DMS 273 treated with DMSO at 0.1 percent for 48 hours (cell line): ENCODE measurements around the gene OR6C76.
"Not testable (repeated sequence)": the region's sequence is repeated elsewhere in the genome, so short reads cannot be mapped to it uniquely, and the experiment has no call there.

Experiments
- DNase-seq: peaks from one replicate; lab custom pipeline; 2025; lab: John Stamatoyannopoulos, UW

OR6C76 gene

DNA sequence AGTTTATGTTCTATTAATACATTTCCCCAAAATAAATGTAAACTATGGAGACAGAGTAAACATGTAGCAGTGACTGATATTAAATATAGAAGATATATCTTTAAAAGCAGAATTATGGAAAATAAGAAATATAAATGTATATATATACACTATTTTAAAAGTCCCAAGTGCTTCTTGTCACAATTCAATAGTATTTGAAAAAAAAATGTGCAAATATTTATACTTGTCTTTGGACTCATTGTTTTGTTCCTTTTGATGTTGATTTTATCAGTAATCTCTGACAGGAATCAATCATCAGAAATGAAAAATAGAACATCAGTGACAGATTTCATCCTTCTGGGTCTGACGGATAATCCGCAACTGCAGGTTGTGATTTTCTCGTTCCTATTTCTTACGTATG, at the start of gene OR6C76:
Gene OR6C76, plus strand, starts transcription at position 301 of the 400 bp plus-strand sequence. Its CDS starts 0 bp downstream, at position 301.
- DNase-seq = no peak

DNA sequence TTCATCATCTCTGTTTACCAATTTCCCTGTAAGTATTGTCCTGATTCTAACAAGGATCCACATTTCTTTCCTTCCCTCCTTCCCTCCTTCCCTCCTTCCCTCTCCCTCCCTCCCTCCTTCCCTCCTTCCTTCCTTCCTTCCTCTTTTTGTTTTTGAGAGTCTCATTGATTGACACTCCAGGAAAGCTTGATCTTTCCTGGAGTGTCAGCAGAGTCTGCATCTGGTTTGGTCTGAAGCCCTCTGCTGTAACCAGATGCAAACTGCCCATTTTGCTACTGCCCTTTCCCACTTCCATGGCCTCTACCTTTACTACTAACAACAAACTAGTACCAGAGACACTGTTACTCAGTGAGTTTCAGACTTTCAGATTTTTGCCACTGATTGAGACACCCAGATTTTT, 40.2 kb upstream of the OR6C76 start:
- DNase-seq = no peak

DNA sequence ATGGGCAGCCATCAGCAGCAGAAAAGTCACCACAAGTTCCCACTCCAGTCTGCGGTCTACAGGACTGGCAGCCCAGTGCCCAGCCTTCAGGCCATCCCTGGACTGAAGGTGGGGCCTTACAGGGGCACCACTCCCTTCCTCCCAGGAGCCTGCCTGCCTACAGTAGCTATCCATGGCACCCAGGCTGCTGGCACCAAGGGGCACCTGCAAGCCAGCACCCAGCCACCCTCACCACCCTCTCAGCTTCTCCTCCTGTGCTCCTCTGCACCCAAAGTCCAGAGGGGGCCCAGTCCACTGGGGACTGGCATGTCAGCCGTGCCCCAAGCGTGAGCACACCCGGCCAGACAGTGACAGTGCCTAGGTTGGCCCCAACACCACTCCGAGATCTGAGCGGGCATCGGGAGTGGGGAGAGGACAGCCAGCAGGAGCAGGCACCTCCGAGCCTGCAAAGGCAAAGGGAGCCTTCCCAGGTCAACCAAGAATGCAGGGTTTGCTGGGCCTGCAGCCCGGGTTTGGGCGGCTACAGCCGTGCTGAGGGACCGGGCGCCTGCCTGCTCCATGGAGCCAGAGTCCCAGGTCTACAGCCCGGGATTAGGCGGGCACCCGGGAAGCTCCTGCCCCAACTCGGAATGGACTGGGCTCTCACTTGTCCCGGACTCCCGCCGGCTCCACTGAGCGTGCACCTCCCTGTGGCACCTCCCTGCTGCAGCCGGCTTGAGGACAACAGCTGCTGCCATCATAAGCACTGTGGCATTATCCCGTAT, 33.8 kb upstream of the OR6C76 start:
- DNase-seq = no peak

DNA sequence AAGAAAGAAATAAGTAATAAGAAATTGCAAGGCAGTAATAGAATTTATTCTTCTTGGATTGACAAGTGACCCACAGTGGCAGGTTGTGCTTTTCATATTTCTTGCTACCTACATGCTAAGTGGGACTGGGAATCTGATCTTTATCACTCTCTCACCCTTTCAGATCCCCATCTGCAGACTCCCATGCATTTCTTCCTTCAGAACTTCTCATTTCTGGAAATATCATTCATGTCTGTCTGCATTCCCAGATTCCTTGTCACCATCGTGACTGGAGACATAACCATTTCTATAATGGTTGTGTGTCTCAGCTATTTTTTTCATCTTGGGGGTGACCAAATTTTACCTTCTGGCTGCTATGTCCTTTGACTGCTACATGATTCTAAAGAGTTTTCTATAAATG, 29.7 kb upstream of the OR6C76 start:
- DNase-seq = no peak

DNA sequence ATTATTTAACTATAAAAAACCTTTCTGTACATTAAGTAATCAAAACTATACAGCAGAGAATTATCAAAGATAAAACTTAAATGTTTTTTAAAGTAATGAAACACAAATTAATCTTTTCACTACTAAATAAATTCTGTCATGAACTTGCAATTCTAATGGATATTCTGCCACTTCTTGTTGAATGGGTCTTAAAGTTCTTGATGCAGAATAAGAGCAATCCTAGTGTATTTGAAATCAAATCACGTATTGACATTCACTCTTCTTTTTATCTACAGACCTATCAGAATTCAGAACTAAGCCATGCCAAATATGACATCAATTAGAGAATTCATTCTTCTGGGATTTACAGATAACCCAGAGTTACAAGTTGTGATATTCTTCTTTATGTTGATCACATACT, 25.8 kb upstream of the OR6C76 start, which contains the start of gene OR6C65:
Gene OR6C65, plus strand, starts transcription at position 301 of the 400 bp plus-strand sequence. Its CDS starts 0 bp downstream, at position 301.
- no peak for DNase-seq

DNA sequence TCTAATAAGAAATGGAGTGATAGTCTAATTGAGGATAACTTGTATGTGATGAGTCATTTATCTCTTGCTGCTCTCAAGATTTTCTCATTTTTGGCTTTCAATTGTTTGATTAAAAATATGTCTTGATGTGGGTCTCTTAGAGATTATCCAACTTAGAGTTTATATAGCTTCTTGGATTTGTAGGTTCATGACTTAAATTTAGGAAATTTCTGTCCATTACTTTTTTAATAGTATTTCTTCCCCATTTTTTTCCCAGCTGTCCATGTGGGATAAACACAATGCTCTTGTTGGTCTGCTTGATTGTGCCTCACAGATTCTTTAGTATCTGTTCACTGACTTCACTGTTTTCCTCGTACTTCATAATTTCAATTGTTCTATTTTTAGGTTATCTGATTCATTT, 18.2 kb upstream of the OR6C76 start:
- DNase-seq = no peak

DNA sequence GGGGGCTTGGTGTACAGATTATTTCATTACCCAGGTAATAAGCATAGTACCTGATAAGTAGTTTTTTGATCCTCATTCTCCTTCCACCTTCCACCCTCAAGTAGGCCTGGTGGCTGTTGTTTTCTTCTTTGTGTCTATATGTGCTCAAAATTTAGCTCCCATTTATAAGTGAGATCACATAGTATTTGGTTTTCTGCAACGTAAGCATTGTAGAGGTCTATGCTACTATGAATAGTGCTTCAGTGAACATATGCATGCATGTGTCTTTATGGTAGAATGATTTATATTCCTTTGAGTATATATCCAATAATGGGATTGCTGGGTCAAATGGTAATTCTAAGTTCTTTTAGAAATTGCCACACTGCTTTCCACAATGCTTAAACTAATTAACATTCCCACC, 16.9 kb upstream of the OR6C76 start:
- not testable (repeated sequence) for DNase-seq

DNA sequence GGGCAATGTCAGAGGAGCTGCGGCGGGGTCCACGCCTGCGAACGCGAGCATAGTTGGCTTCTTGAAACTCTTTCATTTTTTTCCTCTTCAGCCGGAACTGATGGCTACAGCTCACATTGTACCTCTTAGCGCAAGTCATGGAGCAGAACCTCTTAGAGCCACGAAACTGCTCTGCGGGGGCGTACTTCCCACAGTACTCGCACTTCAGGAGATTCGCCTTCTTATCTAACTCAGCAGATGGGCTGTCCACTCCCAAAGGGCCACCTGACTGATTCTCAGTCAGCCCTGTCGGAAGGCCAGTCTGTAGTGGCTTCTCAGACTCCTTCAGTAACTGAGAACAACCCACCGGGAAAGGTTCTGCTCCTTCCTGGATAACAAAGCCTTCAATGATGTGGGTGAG, 13.9 kb upstream of the OR6C76 start:
- DNase-seq = not testable (repeated sequence)

DNA sequence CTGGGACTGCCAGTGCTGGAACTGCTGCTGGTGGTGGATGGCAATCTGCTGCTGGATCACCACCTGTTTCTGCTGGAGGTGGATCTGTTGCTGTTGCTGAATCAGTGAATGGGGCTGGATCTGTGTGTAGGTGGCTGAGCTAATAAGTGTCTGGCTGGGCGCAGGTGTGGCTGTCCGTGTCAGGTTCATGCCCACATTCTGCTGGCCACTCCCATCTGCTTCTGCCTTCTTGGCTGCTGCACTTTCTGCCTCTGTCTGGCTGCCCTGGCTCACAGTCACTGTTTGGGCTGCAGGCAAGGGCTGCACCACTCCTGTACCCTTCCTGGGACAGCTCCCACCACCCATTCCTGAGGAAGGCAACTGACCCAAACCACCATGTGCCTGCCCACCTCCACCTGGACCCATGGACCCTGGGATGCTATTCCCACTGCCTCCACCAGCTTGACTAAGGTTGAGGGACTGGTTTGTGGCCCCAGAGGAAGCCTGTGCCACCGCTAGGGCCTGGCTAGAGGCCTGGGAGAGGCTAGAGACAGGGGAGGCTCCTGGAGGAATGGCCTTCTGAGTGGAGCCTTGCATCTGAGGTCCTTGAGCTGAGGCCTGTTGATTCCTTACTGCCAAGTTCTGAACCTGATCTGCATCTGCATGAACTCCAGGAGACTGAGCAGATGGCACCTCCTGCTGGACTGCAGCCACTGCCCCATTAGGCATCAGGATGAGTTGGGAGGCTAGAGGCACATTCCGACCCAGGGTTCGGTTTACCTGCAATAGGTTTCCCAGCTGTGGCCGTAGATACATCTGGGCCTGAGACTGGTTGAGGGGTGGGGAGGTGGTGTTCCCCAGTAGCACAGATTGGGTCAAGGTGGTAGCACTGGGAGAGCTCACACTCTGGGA, 12.3 kb upstream of the OR6C76 start:
- DNase-seq = not testable (repeated sequence)

DNA sequence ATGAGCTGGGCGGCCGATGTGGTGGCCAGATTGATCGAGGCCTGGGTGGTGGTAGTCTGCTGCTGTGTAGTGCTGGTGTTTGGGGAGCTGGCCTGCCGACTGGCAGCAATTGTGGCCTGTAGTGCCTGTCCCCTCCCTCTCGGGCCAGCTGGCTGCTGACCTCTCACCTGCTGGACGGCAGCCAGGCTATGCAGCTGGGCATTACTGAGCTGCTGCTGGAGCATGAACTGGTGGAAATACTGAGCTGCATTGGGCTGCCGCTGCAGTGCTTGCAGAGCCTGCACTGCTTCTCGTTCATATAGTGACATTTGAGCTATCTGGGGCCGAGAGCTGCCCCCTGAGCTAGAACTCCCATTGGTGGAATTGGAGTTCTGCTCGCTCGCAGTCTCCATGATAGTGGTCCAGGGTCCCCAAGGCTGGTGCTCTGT, 11.6 kb upstream of the OR6C76 start:
- DNase-seq = not testable (repeated sequence)

DNA sequence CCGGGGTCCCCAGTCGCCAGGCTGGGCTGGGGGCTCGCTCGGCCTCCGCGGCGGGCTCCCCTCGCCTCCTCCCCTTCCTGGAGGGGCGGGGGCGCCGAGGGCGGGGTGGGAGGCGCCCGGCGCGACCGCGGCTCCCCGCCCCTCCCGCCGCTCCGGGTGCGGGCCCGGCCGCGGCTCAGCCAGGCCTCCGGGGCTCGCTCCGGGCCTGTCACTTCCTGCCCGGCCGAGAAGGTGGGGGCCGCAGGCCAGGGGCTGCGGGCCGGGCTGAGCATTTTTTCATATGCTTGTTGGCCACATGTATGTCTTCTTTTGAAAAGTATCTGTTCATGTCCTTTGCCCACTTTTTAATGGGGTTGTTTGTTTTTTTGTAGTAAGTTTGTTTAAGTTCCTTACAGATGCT, 11.2 kb upstream of the OR6C76 start:
- DNase-seq = not testable (repeated sequence)

DNA sequence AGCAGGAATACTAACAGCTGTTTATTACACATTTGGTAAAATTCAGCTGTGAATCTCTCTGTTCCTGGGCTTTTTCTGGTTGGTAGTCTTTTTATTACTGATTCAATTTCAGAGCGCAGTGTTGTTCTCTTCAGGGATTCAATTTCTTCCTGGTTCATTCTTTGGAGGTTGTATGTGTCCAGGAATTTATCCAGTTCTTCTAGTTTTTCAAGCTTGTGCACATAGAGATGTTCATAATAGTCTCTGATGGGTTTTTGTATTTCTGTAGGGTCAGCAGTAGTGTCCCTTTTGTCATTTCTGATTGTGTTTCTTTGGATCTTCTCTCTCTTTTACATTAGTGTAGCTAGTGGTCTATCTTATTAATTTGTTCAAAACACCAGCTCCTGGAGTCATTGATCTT, 9.1 kb upstream of the OR6C76 start:
- DNase-seq = no peak

DNA sequence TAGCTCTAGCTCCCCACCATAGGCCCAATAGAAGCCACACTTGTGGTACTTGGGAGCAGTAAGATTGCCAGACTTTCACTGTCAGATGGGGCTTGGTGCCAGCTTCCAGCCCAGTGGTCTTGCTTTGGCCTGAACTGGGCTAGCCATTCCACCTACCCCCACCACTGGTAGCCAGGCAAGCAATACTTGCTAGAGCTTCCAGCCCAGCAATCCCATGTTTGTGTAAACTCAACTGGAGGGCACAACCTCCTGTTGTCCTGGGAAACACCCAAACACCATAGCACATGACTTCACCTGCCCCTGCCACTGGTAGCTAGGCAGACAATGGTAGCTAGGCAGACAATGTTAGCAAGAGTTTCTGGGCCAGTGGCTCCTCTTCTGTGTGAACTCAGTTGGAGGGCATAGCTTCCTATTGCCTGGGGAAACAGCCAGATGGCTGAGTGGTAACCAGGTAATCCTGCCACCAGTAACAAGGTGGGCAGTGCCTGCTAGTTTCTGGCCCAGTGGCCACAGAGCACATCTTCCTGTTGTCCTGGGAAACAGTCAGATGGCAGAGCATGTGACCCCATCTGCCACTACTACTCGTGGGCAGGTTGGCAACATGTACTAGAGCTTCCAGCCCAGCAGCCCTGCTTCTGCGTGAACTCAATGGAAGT, 5.6 kb upstream of the OR6C76 start:
- DNase-seq = no peak

DNA sequence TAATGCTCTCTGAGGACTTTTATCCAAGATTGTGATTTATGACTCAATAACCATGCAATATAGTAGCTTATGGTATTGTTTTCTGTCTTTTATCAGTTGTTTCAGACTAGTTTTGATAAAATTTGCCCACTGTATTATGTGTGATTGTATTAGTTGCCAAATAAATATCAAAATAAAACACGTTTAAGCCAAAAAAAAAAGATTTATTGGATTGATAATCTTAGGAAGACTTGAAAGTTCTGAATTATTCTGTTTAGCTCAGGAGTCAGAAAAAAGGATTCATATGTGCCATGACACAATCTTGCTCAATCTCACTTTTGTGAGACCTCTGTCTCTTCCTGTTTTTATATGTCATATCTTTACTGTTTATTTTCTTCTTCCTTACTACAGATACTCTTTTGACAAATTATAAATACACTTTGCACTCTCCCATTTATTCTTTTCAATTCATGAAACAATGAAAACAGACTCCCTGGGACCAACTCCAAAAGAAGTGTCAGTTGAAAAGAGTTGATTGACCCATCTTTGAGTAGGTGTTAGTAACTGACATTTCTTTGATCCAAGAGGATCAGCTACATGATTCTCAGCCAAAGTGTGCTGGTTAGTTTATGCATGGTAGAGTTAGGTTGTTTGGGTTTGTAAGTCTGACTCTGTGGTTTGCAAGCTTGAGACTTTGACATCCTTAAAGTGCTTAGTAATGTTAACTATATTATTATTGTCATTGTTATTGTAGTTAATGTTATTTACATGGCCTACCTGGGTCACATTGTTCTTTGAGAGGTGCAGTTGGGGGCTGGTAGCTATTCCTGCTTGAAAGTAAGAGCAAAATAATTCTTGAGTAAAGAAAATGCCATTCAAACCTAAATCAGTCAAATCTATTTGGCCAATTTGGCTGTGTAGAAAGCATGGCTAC, 2.5 kb downstream of the OR6C76 start:
- no peak for DNase-seq

DNA sequence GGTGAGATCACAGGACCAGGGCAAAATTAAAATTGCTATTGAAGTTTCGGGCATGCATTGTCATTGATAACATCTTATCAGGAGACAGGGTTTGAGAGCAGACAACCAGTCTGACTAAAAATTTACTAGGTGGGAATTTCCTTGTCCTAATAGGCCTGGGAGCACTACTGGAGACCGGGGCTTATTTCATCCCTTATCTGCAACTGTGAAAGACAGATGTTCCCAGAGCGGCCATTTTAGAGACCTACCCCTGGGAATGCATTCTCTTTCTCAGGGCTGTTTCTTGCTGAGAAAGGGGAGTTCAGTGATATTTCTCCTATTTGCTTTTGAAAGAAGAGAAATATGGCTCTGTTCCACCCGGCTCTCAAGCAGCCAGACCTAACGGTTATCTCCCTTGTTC, 15.2 kb downstream of the OR6C76 start:
- not testable (repeated sequence) for DNase-seq

DNA sequence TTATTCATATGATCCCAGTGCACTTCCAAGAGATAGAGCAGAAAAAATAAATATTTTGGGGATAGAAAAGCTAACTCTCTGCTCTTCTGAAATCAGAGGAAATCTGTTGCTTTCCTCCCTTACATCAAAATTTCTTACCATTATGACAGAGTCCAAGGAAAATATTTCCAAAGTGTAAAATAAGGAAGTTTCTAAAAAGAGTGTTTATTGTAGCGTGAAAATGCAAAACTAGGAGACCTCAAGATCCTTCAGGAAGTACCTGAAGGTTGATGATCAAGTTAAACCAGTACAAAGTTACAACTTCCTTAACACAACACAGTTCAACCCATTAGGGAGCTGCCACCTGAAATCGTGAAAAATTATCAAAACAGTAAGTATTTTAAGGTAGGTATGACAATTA, 17.7 kb downstream of the OR6C76 start, which contains the start of gene OR6C2:
Gene OR6C2, plus strand, starts transcription at position 301 of the 400 bp plus-strand sequence. CDS start 8,138 bp downstream, outside the sequence.
- no peak for DNase-seq

DNA sequence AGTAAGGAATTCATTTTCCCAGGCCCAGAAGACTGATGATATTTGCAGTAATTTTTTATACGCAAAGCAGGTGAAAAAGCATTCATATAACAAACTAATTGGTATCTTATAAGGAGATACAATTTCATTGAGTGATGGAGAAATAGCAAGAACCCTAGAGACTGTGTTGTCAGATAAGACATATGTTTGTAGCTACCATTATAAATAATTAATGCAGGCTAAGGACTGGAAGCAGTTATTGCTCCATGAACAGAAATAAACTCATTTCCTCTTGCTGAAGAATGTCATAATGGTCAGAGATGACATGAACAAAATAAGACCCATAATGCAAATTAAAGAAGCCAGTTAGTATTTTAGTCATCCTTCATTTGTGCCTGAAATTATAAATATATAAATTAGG, 19.3 kb downstream of the OR6C76 start:
- no peak for DNase-seq

DNA sequence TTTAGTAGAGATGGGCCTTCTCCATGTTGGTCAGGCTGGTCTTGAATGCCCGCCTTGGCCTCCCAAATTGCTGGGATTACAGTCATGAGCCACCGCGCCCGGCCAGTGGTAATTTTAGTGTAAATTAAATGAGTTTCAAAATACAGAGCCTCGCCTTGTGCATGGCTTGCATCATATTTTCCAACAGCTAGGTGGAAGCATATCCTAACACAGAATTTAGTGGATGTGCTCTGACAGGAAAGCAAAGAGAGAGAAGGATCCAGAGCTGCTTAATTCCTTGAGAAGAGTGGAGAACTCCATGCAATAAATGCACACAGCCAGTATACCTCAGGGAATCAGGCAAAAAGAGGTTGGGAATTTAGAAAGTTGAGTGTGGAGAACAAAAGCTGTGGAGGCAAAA, 20.3 kb downstream of the OR6C76 start:
- DNase-seq = no peak

DNA sequence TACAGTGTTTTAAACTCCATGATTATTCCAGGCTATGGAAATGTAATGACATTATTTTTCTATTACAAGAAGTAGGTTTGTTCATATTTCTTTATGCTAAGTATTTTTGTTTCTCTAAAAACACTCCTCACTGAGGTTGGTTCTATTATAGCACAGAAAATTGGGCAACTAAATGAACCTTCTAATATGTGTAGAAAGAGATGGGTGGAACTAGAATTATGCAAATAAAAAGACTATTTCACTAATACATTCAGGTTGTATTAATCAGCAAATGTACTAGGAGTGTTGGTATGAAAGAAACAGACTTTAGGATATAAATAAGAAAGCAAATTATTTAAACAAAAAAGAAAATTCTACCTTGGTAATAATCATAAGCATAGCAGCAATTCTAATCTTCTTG, 22.8 kb downstream of the OR6C76 start:
- DNase-seq = no peak

DNA sequence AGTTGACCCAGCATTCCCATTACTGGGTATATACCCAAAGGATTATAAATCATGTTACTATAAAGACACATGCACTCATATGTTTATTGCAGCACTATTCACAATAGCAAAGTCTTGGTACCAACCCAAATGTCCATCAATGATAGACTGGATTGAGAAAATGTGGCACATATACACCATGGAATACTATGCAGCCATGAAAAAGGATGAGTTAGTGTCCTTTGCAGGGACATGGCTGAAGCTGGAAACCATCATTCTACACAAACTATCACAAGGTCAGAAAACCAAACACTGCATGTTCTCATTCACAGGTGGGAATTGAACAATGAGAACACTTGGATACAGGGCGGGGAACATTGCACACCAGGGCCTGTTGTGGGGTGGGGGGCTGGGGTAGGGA, 38.9 kb downstream of the OR6C76 start:
- not testable (repeated sequence) for DNase-seq

DNA sequence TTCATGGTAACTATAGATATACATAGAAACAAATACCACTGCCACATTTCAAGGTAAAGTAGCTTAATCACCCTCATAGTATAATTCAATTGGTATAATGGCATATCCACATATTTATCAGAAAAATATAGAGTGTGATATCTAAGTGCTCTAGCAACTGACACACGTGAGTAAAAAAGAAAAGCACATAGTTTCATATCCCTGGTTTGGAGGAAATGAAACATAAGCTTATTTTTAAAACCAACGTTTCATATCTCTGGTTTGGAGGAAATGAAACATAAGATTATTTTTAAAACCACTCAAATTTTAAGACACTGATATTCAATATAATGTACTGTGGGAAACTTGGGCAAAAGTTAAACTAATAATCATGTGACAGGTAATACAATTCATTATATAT, 41.8 kb downstream of the OR6C76 start:
- DNase-seq = no peak
